Ascending aorta (tissue), 2 donors: ENCODE data around the gene LFNG. TPM values are rescaled to one million over a fixed set of nuclear protein-coding genes. Genes with fewer than 3 reads are reported as not detected.

Experiments used
- DNase-seq, 2 donors: peaks; one replicate each; pipeline ENCODE4 v3.0.0-alpha.2; 2019; ENCODE audit warnings: low spot score in 2 of 2
- H3K27ac ChIP-seq, 2 donors: fragments of 200-600 bp; sonication (generic); one replicate each; pipeline ENCODE4 v1.5.1; 2016 to 2017; ENCODE audit warnings: mild to moderate bottlenecking in 1 of 2
- H3K27me3 ChIP-seq: fragments of 200-600 bp; sonication (generic); one replicate; pipeline ENCODE4 v1.5.1; 2017
- H3K36me3 ChIP-seq, 2 donors: fragments of 200-600 bp; sonication (generic); one replicate each; pipeline ENCODE4 v1.5.1; 2016
- H3K4me1 ChIP-seq, 2 donors: fragments of 200-600 bp; sonication (generic); one replicate each; pipeline ENCODE4 v1.5.1; 2016 to 2017; ENCODE audit warnings: mild to moderate bottlenecking in 1 of 2
- H3K4me3 ChIP-seq, 2 donors: fragments of 200-600 bp; sonication (generic); one replicate each; pipeline ENCODE4 v1.5.1; 2016 to 2017; ENCODE audit warnings: mild to moderate bottlenecking in 1 of 2
- H3K9me3 ChIP-seq, 2 donors: fragments of 200-600 bp; sonication (generic); one replicate each; pipeline ENCODE4 v1.5.1; 2016
- intact Hi-C: fragments of 100-400 bp; cut with DNase I; formaldehyde crosslinking; loops from one replicate; pipeline ENCODE4 v1.15.1; 2023
- total RNA-seq: library from RNA; depleted of rRNA; stranded (reverse); fragments of >200 nt; gene quantifications from one replicate; pipeline ENCODE4 v1.1.0, GENCODE V29; 2016
- TF ChIP-seq, protein P1 (sequence below), 3 experiments: fragments of 200-600 bp in 2 of 3; fragments of 450-650 bp in 1 of 3; sonication (generic) in 2 of 3; IDR thresholded peaks; one replicate each; pipeline ENCODE4 v1.5.1; 2016 to 2019; ENCODE audit warnings: antibody characterized with exemption in 3 of 3, mild to moderate bottlenecking in 1 of 3, moderate library complexity in 1 of 3

Gene LFNG
- total RNA-seq, 1 donor from 2014 or later = 102 TPM

DNA sequence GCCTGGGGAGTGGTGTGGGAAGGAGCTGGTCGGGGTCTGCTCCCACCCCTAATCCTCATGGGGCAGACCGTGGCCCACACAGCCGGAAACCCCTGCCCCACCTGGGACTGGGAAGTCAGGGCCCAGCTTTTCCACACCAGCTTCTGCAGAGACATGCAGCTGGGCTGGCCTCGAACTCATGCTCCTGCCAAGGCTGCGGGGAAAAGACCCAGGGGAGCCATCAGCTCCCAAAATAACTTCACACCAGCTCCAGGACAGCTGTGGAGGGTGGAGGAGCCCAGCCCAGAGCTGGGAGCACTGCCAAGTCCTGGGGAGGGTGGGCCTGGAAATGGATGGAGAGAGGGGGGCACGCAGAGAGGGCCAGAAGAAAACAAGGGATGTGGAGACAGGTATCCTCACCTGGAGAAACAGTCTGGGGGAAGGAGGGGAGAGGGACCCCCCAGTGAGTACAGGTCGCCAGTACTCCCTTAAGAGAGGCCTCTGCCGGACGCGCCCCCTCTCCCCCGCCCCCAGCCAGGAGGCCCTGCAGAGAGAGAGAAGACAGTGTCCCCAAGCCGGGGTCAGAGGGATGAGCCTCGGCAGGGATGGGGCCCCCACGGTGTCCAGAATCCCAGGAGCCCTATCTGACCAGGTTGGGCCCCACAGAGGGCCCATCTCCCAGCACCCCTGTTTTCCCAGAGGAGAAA is 31.8 kb upstream of the LFNG start:
- Histone ChIP-seq H3K4me1 (peaks cover 15 to 27% of the 10 kb centered on the region in 2 donors), H3K9me3 (peaks cover 0 to 7% of the 10 kb centered on the region in 2 donors), H3K4me3 (peak overlapping the region in 1 of 2 donors; percentile 14), H3K36me3 (no peaks in the 10 kb centered on the region), H3K27ac (peak overlapping the region; percentile 57 to 78), H3K27me3 (no peaks in the 10 kb centered on the region)
- TF ChIP-seq, protein P1, sequence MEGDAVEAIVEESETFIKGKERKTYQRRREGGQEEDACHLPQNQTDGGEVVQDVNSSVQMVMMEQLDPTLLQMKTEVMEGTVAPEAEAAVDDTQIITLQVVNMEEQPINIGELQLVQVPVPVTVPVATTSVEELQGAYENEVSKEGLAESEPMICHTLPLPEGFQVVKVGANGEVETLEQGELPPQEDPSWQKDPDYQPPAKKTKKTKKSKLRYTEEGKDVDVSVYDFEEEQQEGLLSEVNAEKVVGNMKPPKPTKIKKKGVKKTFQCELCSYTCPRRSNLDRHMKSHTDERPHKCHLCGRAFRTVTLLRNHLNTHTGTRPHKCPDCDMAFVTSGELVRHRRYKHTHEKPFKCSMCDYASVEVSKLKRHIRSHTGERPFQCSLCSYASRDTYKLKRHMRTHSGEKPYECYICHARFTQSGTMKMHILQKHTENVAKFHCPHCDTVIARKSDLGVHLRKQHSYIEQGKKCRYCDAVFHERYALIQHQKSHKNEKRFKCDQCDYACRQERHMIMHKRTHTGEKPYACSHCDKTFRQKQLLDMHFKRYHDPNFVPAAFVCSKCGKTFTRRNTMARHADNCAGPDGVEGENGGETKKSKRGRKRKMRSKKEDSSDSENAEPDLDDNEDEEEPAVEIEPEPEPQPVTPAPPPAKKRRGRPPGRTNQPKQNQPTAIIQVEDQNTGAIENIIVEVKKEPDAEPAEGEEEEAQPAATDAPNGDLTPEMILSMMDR (IDR thresholded peaks at IDR 0.05) = no peak
- no peak for DNase-seq
- intact Hi-C loops = loop anchor here (2.0 to 10.0 kb wide), 3 partner anchors 31 to 157 kb away; partner anchors contain the start of genes BRAT1, IQCE and LFNG

GRCh38 chr7:2488272-2488645 is 31.3 kb upstream of the LFNG start:
- no peaks in the 10 kb centered on the region for H3K36me3 ChIP-seq
- DNase-seq = peak; percentile 41 to 92
- TF ChIP-seq, protein P1 (IDR thresholded peaks at IDR 0.05) = no peak
- H3K27me3 ChIP-seq = no peaks in the 10 kb centered on the region
- H3K27ac ChIP-seq = peak overlapping the region; percentile 57 to 78
- H3K4me1 ChIP-seq = peaks cover 15 to 27% of the 10 kb centered on the region in 2 donors
- intact Hi-C loops = loop anchor here (2.0 to 10.0 kb wide), 3 partner anchors 31 to 157 kb away; partner anchors contain the start of genes BRAT1, IQCE and LFNG
- H3K4me3 ChIP-seq = peak overlapping the region in 1 of 2 donors; percentile 14
- H3K9me3 ChIP-seq = peaks cover 0 to 2% of the 10 kb centered on the region in 2 donors

DNA sequence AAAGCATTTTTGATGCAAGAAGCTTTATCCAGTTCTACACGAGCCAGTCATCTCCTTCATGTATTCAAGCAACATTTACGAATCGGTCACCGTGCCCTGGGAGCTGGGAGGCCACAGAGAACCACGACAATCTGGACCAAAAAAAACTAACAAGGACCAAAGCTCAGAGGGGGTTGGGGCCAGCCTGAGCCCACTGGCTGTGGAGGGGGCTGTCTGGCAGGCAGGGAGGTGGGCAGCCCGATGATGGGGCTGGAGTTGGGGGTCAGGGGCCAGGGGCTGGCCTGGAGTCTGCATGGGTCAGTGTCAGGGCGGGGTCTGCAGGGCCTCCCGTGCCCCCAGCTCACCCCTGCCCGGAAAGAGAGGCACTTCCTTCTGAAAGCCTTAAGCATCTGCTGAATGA is 30.9 kb upstream of the LFNG start:
- H3K4me3 ChIP-seq = no peak overlapping the region
- no peaks in the 10 kb centered on the region for H3K36me3 ChIP-seq
- H3K27me3 ChIP-seq = no peaks in the 10 kb centered on the region
- no peak for DNase-seq
- peak overlapping the region; percentile 46 to 78 for H3K27ac ChIP-seq
- TF ChIP-seq, protein P1 (IDR thresholded peaks at IDR 0.05) = no peak
- H3K9me3 ChIP-seq = no peaks in the 10 kb centered on the region
- peaks cover 15 to 27% of the 10 kb centered on the region in 2 donors for H3K4me1 ChIP-seq
- intact Hi-C loops = loop anchor here (2.0 to 10.0 kb wide), 3 partner anchors 30 to 156 kb away; partner anchors contain the start of genes BRAT1, IQCE and LFNG

GRCh38 chr7:2490181-2490651 is 29.4 kb upstream of the LFNG start:
- no peak for DNase-seq
- no peaks in the 10 kb centered on the region for H3K27me3 ChIP-seq
- TF ChIP-seq, protein P1 (IDR thresholded peaks at IDR 0.05) = no peak
- peak overlapping the region; percentile 43 to 53 for H3K27ac ChIP-seq
- H3K4me1 ChIP-seq = peaks cover 15 to 27% of the 10 kb centered on the region in 2 donors
- intact Hi-C loops = no loop called here
- H3K36me3 ChIP-seq = no peaks in the 10 kb centered on the region
- H3K4me3 ChIP-seq = no peak overlapping the region
- no peaks in the 10 kb centered on the region for H3K9me3 ChIP-seq

GRCh38 chr7:2492038-2492437 is 27.5 kb upstream of the LFNG start:
- Histone ChIP-seq H3K9me3 (no peaks in the 10 kb centered on the region), H3K27ac (no peak overlapping the region), H3K36me3 (no peaks in the 10 kb centered on the region), H3K27me3 (no peaks in the 10 kb centered on the region), H3K4me3 (no peak overlapping the region), H3K4me1 (peaks cover 15 to 25% of the 10 kb centered on the region in 2 donors)
- DNase-seq = no peak
- TF ChIP-seq, protein P1 (IDR thresholded peaks at IDR 0.05) = no peak
- intact Hi-C loops = no loop called here
